Neutrophil (primary cell): ENCODE results near the gene TEX38.

Experiments
- H3K27ac ChIP-seq: fragments of 200-600 bp; sonication (generic); 2 replicates; pipeline ENCODE4 v1.5.1; 2016; ENCODE audit warnings: mild to moderate bottlenecking, moderate library complexity
- H3K27me3 ChIP-seq: fragments of 200-600 bp; sonication (generic); 2 replicates; pipeline ENCODE4 v1.6.0; 2016; ENCODE audit warnings: mild to moderate bottlenecking
- H3K36me3 ChIP-seq: fragments of 200-600 bp; sonication (generic); 2 replicates; pipeline ENCODE4 v1.5.1; 2017
- H3K4me1 ChIP-seq, 2 experiments: fragments of 200-600 bp in 1 of 2; sonication (generic) in 1 of 2; 1 replicate in 1 of 2; 2 replicates in 1 of 2; pipeline versions ENCODE4 v1.5.1 to v1.6.1; 2013 to 2016; ENCODE audit warnings: low read depth in 1 of 2, low read length in 1 of 2, mild to moderate bottlenecking in 1 of 2, moderate library complexity in 1 of 2; ENCODE audit not compliant: control insufficient read depth in 1 of 2, insufficient read depth in 1 of 2
- H3K4me3 ChIP-seq, 2 experiments: fragments of 200-600 bp in 1 of 2; sonication (generic) in 1 of 2; 1 replicate in 1 of 2; 2 replicates in 1 of 2; pipeline ENCODE4 v1.5.1; 2013 to 2016; ENCODE audit warnings: low read depth in 1 of 2, low read length in 1 of 2, mild to moderate bottlenecking in 1 of 2, moderate library complexity in 1 of 2
- H3K9me3 ChIP-seq: fragments of 200-600 bp; sonication (generic); 2 replicates; pipeline ENCODE4 v1.5.1; 2016
- CTCF ChIP-seq: fragments of 200-600 bp; sonication (generic); IDR thresholded peaks from 2 replicates; pipeline ENCODE4 v1.5.1; 2016; ENCODE audit warnings: antibody characterized with exemption

Gene TEX38

GRCh38 chr1:46635205-46635604, 36.4 kb upstream of the TEX38 start:
- Histone ChIP-seq H3K27ac (no peak overlapping the region), H3K9me3 (no peaks in the 10 kb centered on the region), H3K36me3 (peaks cover 52% of the 10 kb centered on the region), H3K27me3 (no peaks in the 10 kb centered on the region), H3K4me3 (no peak overlapping the region), H3K4me1 (no peaks in the 10 kb centered on the region)
- TF ChIP-seq CTCF, result no peak

DNA sequence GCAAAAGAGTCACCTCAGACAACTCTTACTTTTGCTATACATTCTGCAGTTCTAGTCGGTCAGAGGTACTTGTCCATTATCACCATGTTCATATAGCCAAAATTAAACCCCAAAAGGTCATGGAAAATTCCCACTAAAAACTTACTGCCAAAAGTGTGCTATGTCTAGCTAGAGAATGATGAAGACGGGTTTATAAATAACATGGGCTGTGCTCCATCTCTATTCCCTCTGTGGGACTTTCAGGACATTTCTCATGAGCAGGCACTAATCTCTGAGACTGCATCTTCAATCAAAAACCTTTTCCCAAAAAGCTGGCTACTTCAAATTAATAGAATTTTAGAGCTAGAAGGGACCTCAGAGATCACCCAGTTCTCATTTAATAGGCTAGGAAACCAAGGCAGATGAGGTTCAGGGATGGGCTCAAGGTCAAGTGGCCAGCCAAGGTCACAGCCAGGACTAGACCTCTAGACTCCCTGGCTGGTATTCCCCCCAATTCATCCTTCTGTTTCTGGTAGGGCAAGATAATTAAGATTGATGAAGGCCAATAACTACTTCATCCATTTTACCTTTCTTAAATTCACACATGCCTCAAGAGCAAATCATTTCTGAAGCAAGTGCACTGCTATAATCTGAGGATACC, 34.1 kb upstream of the TEX38 start:
- no peak overlapping the region for H3K27ac ChIP-seq
- TF ChIP-seq CTCF, result no peak
- H3K36me3 ChIP-seq, result peaks cover 41% of the 10 kb centered on the region
- H3K4me1 ChIP-seq, result no peaks in the 10 kb centered on the region
- no peaks in the 10 kb centered on the region for H3K27me3 ChIP-seq
- no peaks in the 10 kb centered on the region for H3K9me3 ChIP-seq
- H3K4me3 ChIP-seq, result no peak overlapping the region

- H3K4me3 ChIP-seq, result no peak overlapping the region
- H3K9me3 ChIP-seq, result no peaks in the 10 kb centered on the region
- no peaks in the 10 kb centered on the region for H3K4me1 ChIP-seq
- H3K27ac ChIP-seq, result no peak overlapping the region
- no peaks in the 10 kb centered on the region for H3K27me3 ChIP-seq
- H3K36me3 ChIP-seq, result peaks cover 39% of the 10 kb centered on the region
- TF ChIP-seq CTCF, result no peak
Observed at GRCh38 chr1:46638921-46639320, 32.7 kb upstream of the TEX38 start.

- no peak overlapping the region for H3K4me3 ChIP-seq
- H3K27ac ChIP-seq, result no peak overlapping the region
- H3K36me3 ChIP-seq, result peaks cover 33% of the 10 kb centered on the region
- no peak for TF ChIP-seq CTCF
- H3K27me3 ChIP-seq, result no peaks in the 10 kb centered on the region
- no peaks in the 10 kb centered on the region for H3K9me3 ChIP-seq
- H3K4me1 ChIP-seq, result no peaks in the 10 kb centered on the region
Observed at GRCh38 chr1:46639547-46639946, 32.1 kb upstream of the TEX38 start.

- Histone ChIP-seq H3K4me3 (no peak overlapping the region), H3K27ac (no peak overlapping the region), H3K27me3 (no peaks in the 10 kb centered on the region), H3K36me3 (peaks cover 20% of the 10 kb centered on the region), H3K9me3 (no peaks in the 10 kb centered on the region), H3K4me1 (no peaks in the 10 kb centered on the region)
- no peak for TF ChIP-seq CTCF
Observed at GRCh38 chr1:46642115-46642680, 29.5 kb upstream of the TEX38 start.
